Trophoblast cell (in vitro differentiated cells and primary cell): ENCODE results near the gene COA8.

Source experiments
- DNase-seq, 2 donors: peaks; one replicate each; pipeline ENCODE4 v3.0.0-alpha.2; 2016
- H2AFZ ChIP-seq: 2 replicates; pipeline ENCODE4 v1.6.1; 2013; ENCODE audit warnings: low read length, moderate library complexity, mild to moderate bottlenecking; ENCODE audit not compliant: insufficient read depth, poor library complexity
- H2AK5ac ChIP-seq: 2 replicates; pipeline ENCODE4 v1.6.1; 2013; ENCODE audit warnings: mild to moderate bottlenecking, low read length
- H2BK120ac ChIP-seq: 2 replicates; pipeline ENCODE4 v1.6.1; 2013; ENCODE audit warnings: low read length, mild to moderate bottlenecking, moderate library complexity; ENCODE audit not compliant: insufficient read depth, poor library complexity
- H2BK12ac ChIP-seq: 2 replicates; pipeline ENCODE4 v1.6.1; 2013; ENCODE audit warnings: mild to moderate bottlenecking, low read length, moderate library complexity
- H2BK5ac ChIP-seq: 2 replicates; pipeline ENCODE4 v1.6.1; 2013; ENCODE audit warnings: low read length, low read depth, moderate library complexity, mild to moderate bottlenecking; ENCODE audit not compliant: poor library complexity
- H3K14ac ChIP-seq: 2 replicates; pipeline ENCODE4 v1.6.1; 2013; ENCODE audit warnings: mild to moderate bottlenecking, low read length
- H3K18ac ChIP-seq: 2 replicates; pipeline ENCODE4 v1.6.1; 2013; ENCODE audit warnings: mild to moderate bottlenecking, low read length
- H3K23ac ChIP-seq: 2 replicates; pipeline ENCODE4 v1.6.1; 2013; ENCODE audit warnings: low read length
- H3K27ac ChIP-seq: 2 replicates; pipeline ENCODE4 v1.5.1; 2013; ENCODE audit warnings: low read depth, mild to moderate bottlenecking, inconsistent platforms, low read length, moderate library complexity
- H3K27me3 ChIP-seq: 2 replicates; pipeline ENCODE4 v1.6.1; 2013; ENCODE audit warnings: inconsistent platforms, mild to moderate bottlenecking, low read length, moderate library complexity; ENCODE audit not compliant: insufficient read depth
- H3K36me3 ChIP-seq, 2 experiments: 1 replicate in 1 of 2; 2 replicates in 1 of 2; pipeline ENCODE4 v1.6.1; 2013; ENCODE audit warnings: low read length in 2 of 2, mild to moderate bottlenecking in 2 of 2, moderate library complexity in 1 of 2; ENCODE audit not compliant: insufficient read depth in 2 of 2, control insufficient read depth in 1 of 2
- H3K4ac ChIP-seq: 2 replicates; pipeline ENCODE4 v1.6.1; 2013; ENCODE audit warnings: low read depth, mild to moderate bottlenecking, low read length, moderate library complexity
- H3K4me1 ChIP-seq, 2 experiments: 1 replicate in 1 of 2; 2 replicates in 1 of 2; pipeline ENCODE4 v1.6.1; 2013; ENCODE audit warnings: low read length in 2 of 2, mild to moderate bottlenecking in 2 of 2, moderate library complexity in 1 of 2; ENCODE audit not compliant: insufficient read depth in 2 of 2, control insufficient read depth in 1 of 2
- H3K4me2 ChIP-seq: 2 replicates; pipeline ENCODE4 v1.6.1; 2013; ENCODE audit warnings: inconsistent platforms, mild to moderate bottlenecking, low read length, moderate library complexity
- H3K4me3 ChIP-seq: 2 replicates; pipeline ENCODE4 v1.5.1; 2013; ENCODE audit warnings: mild to moderate bottlenecking, low read depth, low read length, inconsistent platforms
- H3K79me1 ChIP-seq: one replicate; pipeline ENCODE4 v1.6.1; 2013; ENCODE audit warnings: low read length
- H3K79me2 ChIP-seq: 2 replicates; pipeline ENCODE4 v1.6.1; 2013; ENCODE audit warnings: low read length, mild to moderate bottlenecking; ENCODE audit not compliant: control insufficient read depth, insufficient read depth, poor library complexity
- H3K9ac ChIP-seq: 2 replicates; pipeline ENCODE4 v1.6.1; 2013; ENCODE audit warnings: mild to moderate bottlenecking, low read length
- H3K9me3 ChIP-seq: 2 replicates; pipeline ENCODE4 v1.6.1; 2013; ENCODE audit warnings: low read depth, mild to moderate bottlenecking, control low read depth, inconsistent platforms, low read length; ENCODE audit not compliant: insufficient read depth
- H4K12ac ChIP-seq: 2 replicates; pipeline ENCODE4 v1.6.1; 2013; ENCODE audit warnings: low read depth, mild to moderate bottlenecking, low read length, moderate library complexity
- H4K8ac ChIP-seq: 2 replicates; pipeline ENCODE4 v1.6.1; 2013; ENCODE audit warnings: low read depth, mild to moderate bottlenecking, low read length, moderate library complexity
- H4K91ac ChIP-seq: one replicate; pipeline ENCODE4 v1.6.1; 2013; ENCODE audit warnings: low read depth, mild to moderate bottlenecking, low read length, moderate library complexity
- WGBS: extraction: QIAGEN DNeasy Blood & Tissue Kit; methylation state at CpG from one replicate; pipeline ENCODE4 v1.1.7; 2013; ENCODE audit warnings: missing lambda C conversion rate; ENCODE audit not compliant: insufficient read length, insufficient coverage; ENCODE audit errors: extremely low coverage; 5-methylcytosine and 5-hydroxymethylcytosine counted together

The COA8 gene

DNA sequence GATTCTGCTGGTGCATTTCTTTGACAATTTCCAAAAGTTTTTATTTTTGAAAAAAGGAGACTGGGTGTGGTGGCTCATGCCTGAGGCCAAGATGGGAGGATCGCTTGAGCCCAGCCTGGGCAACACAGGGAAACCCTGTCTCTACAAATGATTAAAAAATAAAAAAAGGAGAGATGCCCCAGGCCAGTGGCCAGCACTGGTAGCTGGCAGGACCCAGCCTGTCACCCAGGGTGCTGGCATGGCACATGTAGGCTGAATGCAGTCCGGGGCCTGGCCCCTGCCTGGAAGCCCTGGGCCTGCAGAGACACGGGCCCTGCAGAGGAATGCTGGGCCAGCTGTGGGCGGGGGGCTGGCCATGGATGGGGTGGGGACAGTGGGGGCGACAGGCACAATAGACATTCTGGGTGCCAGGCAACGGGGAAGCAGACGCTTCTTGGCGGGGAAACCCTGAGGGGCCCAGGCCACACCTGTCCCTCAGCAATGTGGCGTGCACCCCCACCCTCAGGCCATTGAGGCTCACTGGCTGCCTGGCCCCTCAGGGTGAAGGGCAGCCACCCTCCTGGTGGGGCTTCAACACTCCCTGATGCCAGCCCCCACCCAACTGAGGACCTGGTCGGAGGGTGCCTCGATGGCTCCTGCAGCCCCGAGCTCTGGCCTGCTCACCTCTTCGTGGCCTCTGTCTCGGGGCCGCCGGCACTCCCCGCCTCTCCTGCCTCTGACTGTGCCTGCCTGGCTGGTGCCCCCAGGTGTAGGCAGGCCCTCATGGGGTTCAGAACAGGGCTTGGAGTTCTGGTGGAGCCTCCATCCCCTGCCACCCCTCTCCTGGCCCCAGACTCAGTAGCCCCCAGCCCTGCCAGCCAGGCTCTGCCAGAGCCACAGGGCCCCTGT, 21.7 kb upstream of the COA8 start:
- Histone ChIP-seq H3K14ac (no peak overlapping the region), H3K9me3 (no peaks in the 10 kb centered on the region), H3K36me3 (no peaks in the 10 kb centered on the region), H3K4me1 (peaks cover 7 to 9% of the 10 kb centered on the region in 2 experiments), H2BK12ac (no peak overlapping the region), H3K18ac (no peak overlapping the region), H3K4me2 (no peak overlapping the region), H3K27ac (no peak overlapping the region), H2AFZ (no peak overlapping the region), H3K79me2 (no peaks in the 10 kb centered on the region), H4K12ac (no peak overlapping the region), H3K9ac (no peak overlapping the region), H4K8ac (no peak overlapping the region), H2BK120ac (no peak overlapping the region), H2AK5ac (no peak overlapping the region), H3K4me3 (no peak overlapping the region), H2BK5ac (no peak overlapping the region), H3K27me3 (no peaks in the 10 kb centered on the region), H3K4ac (no peak overlapping the region), H4K91ac (no peak overlapping the region), H3K23ac (no peak overlapping the region), H3K79me1 (no peaks in the 10 kb centered on the region)
- DNase-seq = no peak
- WGBS = no CpG with 5 or more reads among the region's 17 CpGs

DNA sequence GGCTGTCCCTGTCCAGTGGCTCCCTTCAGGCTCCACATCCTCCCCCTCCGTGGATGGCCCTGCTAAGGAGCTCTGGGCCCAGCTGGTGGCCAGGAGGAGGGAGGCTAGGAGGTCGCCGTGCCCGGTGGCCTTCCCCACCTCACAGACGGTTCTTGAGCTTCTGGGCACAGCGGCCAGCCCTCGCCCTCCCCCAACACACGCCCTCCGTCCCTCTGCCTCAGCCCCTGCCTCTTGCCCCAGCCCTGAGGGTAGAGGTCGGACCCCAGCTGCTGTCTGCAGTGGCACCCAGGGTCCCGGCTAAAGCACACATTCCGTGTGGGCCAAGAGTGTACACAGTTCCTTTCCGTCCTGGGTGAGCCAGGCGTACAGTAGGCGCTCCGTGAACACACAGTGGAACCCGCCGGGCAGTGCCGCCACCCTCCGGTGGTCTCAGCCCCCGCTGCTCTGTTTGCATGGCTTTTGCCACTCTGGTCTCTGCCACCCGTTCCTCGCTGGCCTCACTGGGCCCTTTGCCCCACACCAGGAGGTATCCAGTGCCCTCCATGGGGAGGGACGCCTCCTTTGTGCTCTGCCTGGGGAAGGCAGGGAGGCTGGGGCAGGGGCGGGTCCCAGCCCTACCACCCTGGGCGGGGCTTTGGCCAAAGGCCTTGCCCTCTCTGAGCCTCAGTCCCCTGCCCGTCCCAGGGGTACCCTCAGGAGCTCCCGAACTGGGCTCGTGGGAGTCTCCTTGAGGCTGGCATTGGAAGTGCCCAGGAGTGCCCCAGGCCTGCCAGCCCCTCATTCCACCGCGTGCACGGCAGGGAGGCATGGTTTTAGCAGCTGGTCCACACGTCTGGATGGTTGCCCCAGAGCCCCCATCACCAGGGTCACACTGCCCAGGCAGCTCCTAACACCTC, 20.8 kb upstream of the COA8 start:
- H3K4ac ChIP-seq = no peak overlapping the region
- H3K27ac ChIP-seq = no peak overlapping the region
- H2AK5ac ChIP-seq = no peak overlapping the region
- no peak overlapping the region for H2AFZ ChIP-seq
- no peak for DNase-seq
- no peak overlapping the region for H2BK120ac ChIP-seq
- no peak overlapping the region for H3K18ac ChIP-seq
- H3K9ac ChIP-seq = no peak overlapping the region
- H4K8ac ChIP-seq = peak overlapping the region; percentile 2
- WGBS = no CpG with 5 or more reads among the region's 33 CpGs
- H3K4me3 ChIP-seq = no peak overlapping the region
- H3K4me1 ChIP-seq = peaks cover 7 to 9% of the 10 kb centered on the region in 2 experiments
- H3K23ac ChIP-seq = no peak overlapping the region
- H3K4me2 ChIP-seq = peak overlapping the region; percentile 21
- H4K91ac ChIP-seq = peak overlapping the region; percentile 41
- H3K79me2 ChIP-seq = no peaks in the 10 kb centered on the region
- no peak overlapping the region for H2BK5ac ChIP-seq
- no peaks in the 10 kb centered on the region for H3K36me3 ChIP-seq
- H3K14ac ChIP-seq = no peak overlapping the region
- H4K12ac ChIP-seq = no peak overlapping the region
- H3K27me3 ChIP-seq = no peaks in the 10 kb centered on the region
- H2BK12ac ChIP-seq = no peak overlapping the region
- no peaks in the 10 kb centered on the region for H3K79me1 ChIP-seq
- H3K9me3 ChIP-seq = no peaks in the 10 kb centered on the region

DNA sequence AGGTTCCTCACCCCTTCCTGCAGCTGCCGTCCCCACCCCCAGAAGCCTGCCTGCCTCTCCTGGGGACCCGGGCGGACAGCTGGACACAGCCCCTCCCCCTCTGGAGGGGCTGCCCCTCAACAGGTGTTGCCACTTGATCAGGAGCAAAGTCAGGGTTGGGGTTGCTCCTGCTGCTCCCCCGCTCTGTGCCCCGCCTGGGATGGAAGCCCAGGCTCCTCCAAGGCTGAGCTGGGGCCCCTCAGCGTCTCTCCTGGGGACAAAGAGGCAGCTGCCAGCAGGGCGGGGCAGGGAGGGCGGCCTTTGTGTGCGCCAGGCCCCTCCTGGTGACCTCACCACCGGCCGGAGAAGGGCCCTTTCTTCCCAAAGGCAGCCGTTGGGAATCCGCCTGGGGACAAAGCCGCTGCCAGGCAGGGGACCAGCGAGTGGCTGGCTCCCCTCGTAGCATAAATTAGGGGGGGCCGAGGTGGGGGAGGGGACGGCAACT, 20.1 kb upstream of the COA8 start:
- Histone ChIP-seq H3K4me3 (no peak overlapping the region), H3K18ac (no peak overlapping the region), H3K79me1 (no peaks in the 10 kb centered on the region), H2BK120ac (no peak overlapping the region), H4K12ac (no peak overlapping the region), H3K27ac (no peak overlapping the region), H3K4me1 (peaks cover 7 to 9% of the 10 kb centered on the region in 2 experiments), H3K14ac (no peak overlapping the region), H3K4me2 (peak overlapping the region; percentile 21), H2AK5ac (no peak overlapping the region), H3K79me2 (no peaks in the 10 kb centered on the region), H4K8ac (peak overlapping the region; percentile 37), H3K9me3 (no peaks in the 10 kb centered on the region), H2BK12ac (no peak overlapping the region), H4K91ac (peak overlapping the region; percentile 41), H3K9ac (no peak overlapping the region), H3K36me3 (no peaks in the 10 kb centered on the region), H3K23ac (no peak overlapping the region), H2BK5ac (no peak overlapping the region), H3K4ac (no peak overlapping the region), H3K27me3 (no peaks in the 10 kb centered on the region), H2AFZ (peak overlapping the region; percentile 21)
- DNase-seq = no peak
- no CpG with 5 or more reads among the region's 18 CpGs for WGBS

DNA sequence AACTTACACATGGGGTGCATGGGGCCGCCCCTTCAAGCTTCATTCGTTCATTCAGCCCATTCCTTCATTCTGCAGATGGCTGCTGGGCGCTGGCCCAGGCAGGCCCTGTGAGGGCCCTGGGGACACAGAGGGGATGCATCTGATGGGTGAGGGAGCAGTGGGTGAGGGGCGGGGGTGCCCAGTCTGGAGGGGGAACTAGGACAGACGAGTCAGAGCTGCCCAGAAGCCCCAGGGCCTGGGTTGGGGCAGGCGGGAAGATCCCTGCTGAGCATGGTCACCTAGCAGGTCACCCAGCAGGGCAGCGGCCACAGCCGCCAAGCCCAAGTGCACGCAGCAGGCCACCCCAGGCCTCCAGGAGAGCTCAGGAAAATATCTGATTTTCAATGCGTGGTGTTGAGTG, 19.6 kb upstream of the COA8 start:
- WGBS = no CpG with 5 or more reads among the region's 10 CpGs
- H3K27ac ChIP-seq = no peak overlapping the region

More for the DNA sequence above, 19.6 kb upstream of the COA8 start:
- no peak overlapping the region for H4K91ac ChIP-seq
- no peak for DNase-seq
- H3K18ac ChIP-seq = no peak overlapping the region
- no peak overlapping the region for H2BK120ac ChIP-seq
- H3K79me2 ChIP-seq = no peaks in the 10 kb centered on the region
- no peak overlapping the region for H3K23ac ChIP-seq
- no peaks in the 10 kb centered on the region for H3K36me3 ChIP-seq
- peak overlapping the region; percentile 35 for H4K8ac ChIP-seq
- peaks cover 7 to 9% of the 10 kb centered on the region in 2 experiments for H3K4me1 ChIP-seq
- H2AK5ac ChIP-seq = no peak overlapping the region
- no peaks in the 10 kb centered on the region for H3K27me3 ChIP-seq
- no peaks in the 10 kb centered on the region for H3K9me3 ChIP-seq
- no peak overlapping the region for H3K14ac ChIP-seq
- H2BK12ac ChIP-seq = no peak overlapping the region
- no peak overlapping the region for H4K12ac ChIP-seq
- H2BK5ac ChIP-seq = no peak overlapping the region
- H2AFZ ChIP-seq = no peak overlapping the region
- H3K4ac ChIP-seq = no peak overlapping the region
- no peak overlapping the region for H3K4me3 ChIP-seq
- H3K79me1 ChIP-seq = no peaks in the 10 kb centered on the region
- no peak overlapping the region for H3K9ac ChIP-seq
- H3K4me2 ChIP-seq = peak overlapping the region; percentile 21
